ENCODE data around the gene IGFBPL1. TPM values are rescaled to one million over a fixed set of nuclear protein-coding genes. Genes with fewer than 3 reads are reported as not detected.

Gene IGFBPL1
- total RNA-seq, 1 experiment from 2014 or later = 37.9 TPM

DNA sequence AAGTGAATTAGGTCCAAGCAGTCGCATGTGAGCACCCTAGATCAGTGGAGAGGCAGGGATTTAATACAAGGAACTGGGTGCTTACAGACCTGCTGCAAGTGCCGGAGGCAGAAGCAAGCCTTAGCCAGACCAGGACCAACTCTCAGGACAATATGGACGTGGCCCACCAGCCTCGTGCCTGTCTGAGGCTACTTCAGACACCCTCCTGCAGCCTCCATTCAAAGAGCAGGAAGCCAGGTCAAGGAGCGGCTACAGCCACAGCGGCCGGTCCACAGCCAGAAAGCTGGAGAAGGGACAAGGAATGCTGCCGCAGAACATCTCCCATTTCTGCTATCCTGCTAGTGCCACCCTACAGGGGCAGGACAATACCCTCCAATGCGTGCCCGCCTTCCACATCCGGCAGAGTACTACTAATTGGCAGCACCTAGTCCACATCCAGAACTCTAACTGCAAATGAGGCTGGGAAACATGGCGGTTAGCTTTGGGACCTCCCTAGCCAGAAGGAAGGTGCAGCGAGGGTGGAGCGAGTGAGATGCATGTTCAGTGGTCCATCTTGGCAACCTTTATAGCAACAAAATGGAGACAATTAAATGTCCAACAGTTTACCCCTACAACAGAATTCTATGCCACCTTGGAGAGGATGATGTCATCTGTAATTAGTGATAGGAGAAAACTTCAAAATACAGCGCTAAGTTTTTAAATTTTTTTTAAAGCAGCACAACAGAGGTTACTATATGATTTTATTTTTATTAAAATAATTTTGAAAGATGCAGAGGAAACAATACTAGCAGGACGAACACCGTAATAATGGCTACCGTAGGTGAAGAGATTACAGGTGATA lies 32.8 kb downstream of the IGFBPL1 start:
- Histone ChIP-seq H3K18ac (ENCODE audit: insufficient read length, low read depth, low read length) (no peak overlapping the region), H2BK12ac (ENCODE audit: insufficient read length, low read depth, low read length) (no peak overlapping the region), H3K14ac (ENCODE audit: insufficient read depth, low read length) (no peak overlapping the region), H3K4ac (ENCODE audit: low read depth, low read length) (no peak overlapping the region), H3K9me3 (ENCODE audit: control insufficient read depth, low read depth, low read length) (no peaks in the 10 kb centered on the region), H3K27me3 (ENCODE audit: insufficient read depth, low read length) (peaks cover 2% of the 10 kb centered on the region; the same call in 1 of the 2 replicates), H3T11ph (ENCODE audit: low read length) (no peak overlapping the region), H3K79me2 (ENCODE audit: insufficient read depth, low read length) (peaks cover 13% of the 10 kb centered on the region; the same call in 1 of the 2 replicates), H4K5ac (ENCODE audit: insufficient read length, low read depth, low read length) (no peak overlapping the region), H3K23me2 (ENCODE audit: insufficient read length, low read depth, low read length, poor library complexity, severe bottlenecking) (peaks cover 10% of the 10 kb centered on the region), H3K79me1 (ENCODE audit: insufficient read depth, low read depth, low read length, poor library complexity, severe bottlenecking) (no peaks in the 10 kb centered on the region), H4K8ac (replicated peaks; ENCODE audit: insufficient read length, low read depth, low read length) (no peak overlapping the region), H3K23ac (ENCODE audit: insufficient read length, low read depth, low read length) (no peak overlapping the region), H2AFZ (ENCODE audit: low read length) (no peak overlapping the region), H3K4me1 (ENCODE audit: insufficient read depth, low read length) (peaks cover 3% of the 10 kb centered on the region; the same call in 1 of the 2 replicates), H4K91ac (ENCODE audit: insufficient read length, low read depth, low read length) (no peak overlapping the region), H3K4me2 (ENCODE audit: insufficient read depth, insufficient read length, low read length) (no peak overlapping the region), H3K9ac (ENCODE audit: extremely low read depth, insufficient read length, low read length) (no peak overlapping the region), H2BK120ac (ENCODE audit: low read depth, low read length, poor library complexity, severe bottlenecking) (no peak overlapping the region), H2BK15ac (ENCODE audit: low read depth, low read length) (no peak overlapping the region), H2AK5ac (ENCODE audit: insufficient read length, low read length) (no peak overlapping the region), H4K20me1 (ENCODE audit: control insufficient read depth, insufficient read depth, insufficient read length) (no peaks in the 10 kb centered on the region), H2BK20ac (ENCODE audit: low read depth, low read length, poor library complexity, severe bottlenecking) (no peak overlapping the region), H3K56ac (ENCODE audit: insufficient read length, low read depth, low read length) (no peak overlapping the region), H2BK5ac (ENCODE audit: insufficient read length, low read length) (no peak overlapping the region), H3K27ac (ENCODE audit: insufficient read length, low read depth, low read length) (no peak overlapping the region)
- WGBS (ENCODE audit: extremely low coverage, insufficient read length, low lambda C conversion rate) = no CpG with 5 or more reads among the region's 18 CpGs
- DNase-seq = no peak
- peak overlapping the region; percentile 93 to 97 for H3K4me3 Mint-ChIP-seq
- H3K36me3 Mint-ChIP-seq (ENCODE audit: insufficient read depth in 1 of 3, low read depth in 3 of 3) = peaks cover 19 to 23% (median 21%) of the 10 kb centered on the region in 3 experiments; a peak in 6 of 7 replicates
- H3K27me3 Mint-ChIP-seq (ENCODE audit: low read depth) = peaks cover 40% of the 10 kb centered on the region
- H3K27ac Mint-ChIP-seq = no peak overlapping the region
- no peaks in the 10 kb centered on the region; a peak in 2 of 5 replicates for H3K9me3 Mint-ChIP-seq
- TF ChIP-seq, protein P1, sequence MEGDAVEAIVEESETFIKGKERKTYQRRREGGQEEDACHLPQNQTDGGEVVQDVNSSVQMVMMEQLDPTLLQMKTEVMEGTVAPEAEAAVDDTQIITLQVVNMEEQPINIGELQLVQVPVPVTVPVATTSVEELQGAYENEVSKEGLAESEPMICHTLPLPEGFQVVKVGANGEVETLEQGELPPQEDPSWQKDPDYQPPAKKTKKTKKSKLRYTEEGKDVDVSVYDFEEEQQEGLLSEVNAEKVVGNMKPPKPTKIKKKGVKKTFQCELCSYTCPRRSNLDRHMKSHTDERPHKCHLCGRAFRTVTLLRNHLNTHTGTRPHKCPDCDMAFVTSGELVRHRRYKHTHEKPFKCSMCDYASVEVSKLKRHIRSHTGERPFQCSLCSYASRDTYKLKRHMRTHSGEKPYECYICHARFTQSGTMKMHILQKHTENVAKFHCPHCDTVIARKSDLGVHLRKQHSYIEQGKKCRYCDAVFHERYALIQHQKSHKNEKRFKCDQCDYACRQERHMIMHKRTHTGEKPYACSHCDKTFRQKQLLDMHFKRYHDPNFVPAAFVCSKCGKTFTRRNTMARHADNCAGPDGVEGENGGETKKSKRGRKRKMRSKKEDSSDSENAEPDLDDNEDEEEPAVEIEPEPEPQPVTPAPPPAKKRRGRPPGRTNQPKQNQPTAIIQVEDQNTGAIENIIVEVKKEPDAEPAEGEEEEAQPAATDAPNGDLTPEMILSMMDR (conservative IDR thresholded peaks at IDR 0.05) = no peak
- H3K4me1 Mint-ChIP-seq = peaks cover 26 to 28% of the 10 kb centered on the region in 2 experiments
